ENCODE measurements around the gene ME1.
"Not testable (repeated sequence)": the region's sequence is repeated elsewhere in the genome, so short reads cannot be mapped to it uniquely, and the experiment has no call there.

Gene ME1

GRCh38 chr6:83430611-83431544 lies at the start of gene ME1:
Gene ME1 (minus strand): TSS chr6:83431051. CDS start chr6:83430954, 97 bp downstream.
- peak; percentile 84 for DNase-seq (ENCODE audit: low read depth, low spot score)

GRCh38 chr6:83480470-83480869 lies 49.6 kb upstream of the ME1 start:
- DNase-seq (ENCODE audit: low read depth, low spot score), result no peak

GRCh38 chr6:83479389-83479788 lies 48.5 kb upstream of the ME1 start:
- DNase-seq (ENCODE audit: low read depth, low spot score), result no peak

GRCh38 chr6:83476971-83477370 lies 46.1 kb upstream of the ME1 start:
- no peak for DNase-seq (ENCODE audit: low read depth, low spot score)

GRCh38 chr6:83474309-83474708 lies 43.5 kb upstream of the ME1 start:
- peak; percentile 9 for DNase-seq (ENCODE audit: low read depth, low spot score)

GRCh38 chr6:83472767-83473166 lies 41.9 kb upstream of the ME1 start:
- no peak for DNase-seq (ENCODE audit: low read depth, low spot score)

GRCh38 chr6:83470587-83470986 lies 39.7 kb upstream of the ME1 start:
- no peak for DNase-seq (ENCODE audit: low read depth, low spot score)

- no peak for DNase-seq (ENCODE audit: low read depth, low spot score)
These were observed 39.1 kb upstream of the ME1 start for GRCh38 chr6:83470001-83470400.

GRCh38 chr6:83467620-83468036 lies 36.8 kb upstream of the ME1 start:
- no peak for DNase-seq (ENCODE audit: low read depth, low spot score)

GRCh38 chr6:83466328-83466727 lies 35.5 kb upstream of the ME1 start:
- no peak for DNase-seq (ENCODE audit: low read depth, low spot score)

GRCh38 chr6:83464381-83465140 lies 33.7 kb upstream of the ME1 start:
- DNase-seq (ENCODE audit: low read depth, low spot score), result no peak

GRCh38 chr6:83463886-83464285 lies 33.0 kb upstream of the ME1 start:
- DNase-seq (ENCODE audit: low read depth, low spot score), result no peak

- DNase-seq (ENCODE audit: low read depth, low spot score), result peak; percentile 77
These were observed 31.7 kb upstream of the ME1 start for GRCh38 chr6:83462524-83462923.

- DNase-seq (ENCODE audit: low read depth, low spot score), result no peak
These were observed 30.6 kb upstream of the ME1 start for GRCh38 chr6:83461438-83461837.

- DNase-seq (ENCODE audit: low read depth, low spot score), result no peak
These were observed 28.8 kb upstream of the ME1 start for GRCh38 chr6:83459663-83460062.

- not testable (repeated sequence) for DNase-seq (ENCODE audit: low read depth, low spot score)
These were observed 19.2 kb upstream of the ME1 start for GRCh38 chr6:83450015-83450414.

GRCh38 chr6:83444086-83444699 lies 13.3 kb upstream of the ME1 start:
- peak; percentile 34 for DNase-seq (ENCODE audit: low read depth, low spot score)

- DNase-seq (ENCODE audit: low read depth, low spot score), result peak; percentile 6
These were observed 12.7 kb upstream of the ME1 start for GRCh38 chr6:83443516-83443915.

- no peak for DNase-seq (ENCODE audit: low read depth, low spot score)
These were observed 11.9 kb upstream of the ME1 start for GRCh38 chr6:83442752-83443151.

- DNase-seq (ENCODE audit: low read depth, low spot score), result no peak
These were observed 8.3 kb upstream of the ME1 start for GRCh38 chr6:83439201-83439600.

GRCh38 chr6:83436674-83437073 lies 5.8 kb upstream of the ME1 start:
- no peak for DNase-seq (ENCODE audit: low read depth, low spot score)

- no peak for DNase-seq (ENCODE audit: low read depth, low spot score)
These were observed 2.3 kb upstream of the ME1 start for GRCh38 chr6:83433177-83433576.
